HFFc6 (cell line): ENCODE data around the gene KCNQ1OT1. TPM values are rescaled to one million over a fixed set of nuclear protein-coding genes. Genes with fewer than 3 reads are reported as not detected.

Experiments used
- DNase-seq: peaks from one replicate; pipeline ENCODE4 v3.0.0-alpha.2; 2018
- H3K27ac Mint-ChIP-seq: 2 replicates; pipeline ENCODE4 v1.8.0; 2020; ENCODE audit warnings: mild to moderate bottlenecking, mixed read lengths
- H3K27me3 Mint-ChIP-seq: 2 replicates; pipeline ENCODE4 v1.8.0; 2021; ENCODE audit warnings: mild to moderate bottlenecking, moderate library complexity, mixed read lengths; ENCODE audit not compliant: insufficient read depth
- H3K36me3 Mint-ChIP-seq: 2 replicates; pipeline ENCODE4 v1.8.0; 2021; ENCODE audit warnings: low read depth, mixed read lengths
- H3K4me1 Mint-ChIP-seq: 2 replicates; pipeline ENCODE4 v1.8.0; 2020; ENCODE audit warnings: low read depth, mixed read lengths
- H3K4me3 Mint-ChIP-seq: 2 replicates; pipeline ENCODE4 v1.8.0; 2020; ENCODE audit warnings: mild to moderate bottlenecking, moderate library complexity, mixed read lengths
- H3K9me3 Mint-ChIP-seq: 2 replicates; pipeline ENCODE4 v1.8.0; 2020; ENCODE audit warnings: mild to moderate bottlenecking, mixed read lengths
- CTCF ChIP-seq: fragments of 200-600 bp; sonication (generic); IDR thresholded peaks from 2 replicates; pipeline ENCODE4 v1.5.0; 2021; ENCODE audit warnings: antibody characterized with exemption, mild to moderate bottlenecking
- total RNA-seq, 6 experiments: library from RNA; stranded (reverse); fragmentation: NEBNext Ultra II Directional; extraction: Animal tissue kit (Norgen Biotek cat#: 25700); gene quantifications; 2 replicates in 1 of 6; 3 replicates in 5 of 6; pipeline ENCODE4 v1.2.3, GENCODE V29; 2021

Gene KCNQ1OT1
- total RNA-seq, 6 experiments from 2014 or later, result 0.41 to 0.76 (median 0.43) TPM

GRCh38 chr11:2719831-2720590, 20.2 kb upstream of the KCNQ1OT1 start:
- Mint-ChIP-seq H3K9me3 (no peaks in the 10 kb centered on the region), H3K4me1 (no peaks in the 10 kb centered on the region), H3K27me3 (peaks cover 69% of the 10 kb centered on the region), H3K4me3 (no peak overlapping the region), H3K36me3 (no peaks in the 10 kb centered on the region), H3K27ac (no peak overlapping the region)
- DNase-seq, result no peak
- no peak for TF ChIP-seq CTCF

- TF ChIP-seq CTCF, result no peak
- H3K36me3 Mint-ChIP-seq, result no peaks in the 10 kb centered on the region
- H3K27ac Mint-ChIP-seq, result no peak overlapping the region
- H3K4me3 Mint-ChIP-seq, result no peak overlapping the region
- H3K9me3 Mint-ChIP-seq, result no peaks in the 10 kb centered on the region
- no peak for DNase-seq
- peaks cover 65% of the 10 kb centered on the region for H3K27me3 Mint-ChIP-seq
- no peaks in the 10 kb centered on the region for H3K4me1 Mint-ChIP-seq
Observed at GRCh38 chr11:2718817-2719438, 19.1 kb upstream of the KCNQ1OT1 start.

GRCh38 chr11:2717561-2718325, 17.9 kb upstream of the KCNQ1OT1 start:
- H3K36me3 Mint-ChIP-seq, result no peaks in the 10 kb centered on the region
- H3K27ac Mint-ChIP-seq, result no peak overlapping the region
- TF ChIP-seq CTCF, result no peak
- no peaks in the 10 kb centered on the region for H3K9me3 Mint-ChIP-seq
- peaks cover 59% of the 10 kb centered on the region for H3K27me3 Mint-ChIP-seq
- no peaks in the 10 kb centered on the region for H3K4me1 Mint-ChIP-seq
- no peak for DNase-seq
- no peak overlapping the region for H3K4me3 Mint-ChIP-seq

GRCh38 chr11:2716376-2717095, 16.7 kb upstream of the KCNQ1OT1 start:
- no peaks in the 10 kb centered on the region for H3K4me1 Mint-ChIP-seq
- H3K4me3 Mint-ChIP-seq, result no peak overlapping the region
- peaks cover 54% of the 10 kb centered on the region for H3K27me3 Mint-ChIP-seq
- H3K27ac Mint-ChIP-seq, result no peak overlapping the region
- no peaks in the 10 kb centered on the region for H3K36me3 Mint-ChIP-seq
- no peak for TF ChIP-seq CTCF
- H3K9me3 Mint-ChIP-seq, result no peaks in the 10 kb centered on the region
- no peak for DNase-seq

- no peak for DNase-seq
- no peaks in the 10 kb centered on the region for H3K4me1 Mint-ChIP-seq
- peaks cover 55% of the 10 kb centered on the region for H3K27me3 Mint-ChIP-seq
- H3K27ac Mint-ChIP-seq, result no peak overlapping the region
- H3K4me3 Mint-ChIP-seq, result no peak overlapping the region
- no peaks in the 10 kb centered on the region for H3K36me3 Mint-ChIP-seq
- no peaks in the 10 kb centered on the region for H3K9me3 Mint-ChIP-seq
- no peak for TF ChIP-seq CTCF
Observed at GRCh38 chr11:2715716-2716350, 16.0 kb upstream of the KCNQ1OT1 start.
